Superior temporal gyrus (tissue), 1 donor: ENCODE measurements around the gene PXN.
"Not testable (repeated sequence)": the region's sequence is repeated elsewhere in the genome, so short reads cannot be mapped to it uniquely, and the experiment has no call there.

Experiments
- DNase-seq: peaks from one replicate; pipeline ENCODE4 v3.0.0-alpha.2; 2016; ENCODE audit errors: extremely low spot score

Gene PXN

GRCh38 chr12:120209851-120210250 lies 55.7 kb downstream of the PXN start:
- no peak for DNase-seq

GRCh38 chr12:120207227-120207626 lies 58.3 kb downstream of the PXN start:
- no peak for DNase-seq

- DNase-seq = not testable (repeated sequence)
Measured at GRCh38 chr12:120206781-120207180, 58.7 kb downstream of the PXN start.

GRCh38 chr12:120206228-120206627 lies 59.3 kb downstream of the PXN start:
- DNase-seq = no peak

- no peak for DNase-seq
Measured at GRCh38 chr12:120204171-120204570, 61.4 kb downstream of the PXN start.

GRCh38 chr12:120200364-120200800 lies 65.1 kb downstream of the PXN start:
- no peak for DNase-seq

GRCh38 chr12:120199595-120200306 lies 65.8 kb downstream of the PXN start:
- DNase-seq = no peak

GRCh38 chr12:120199025-120199424 lies 66.5 kb downstream of the PXN start:
- DNase-seq = no peak

- no peak for DNase-seq
Measured at GRCh38 chr12:120197542-120197887, 68.0 kb downstream of the PXN start.

- not testable (repeated sequence) for DNase-seq
Measured at GRCh38 chr12:120196817-120197541, 68.6 kb downstream of the PXN start.

GRCh38 chr12:120196363-120196762 lies 69.2 kb downstream of the PXN start:
- DNase-seq = no peak

- DNase-seq = peak; percentile 81
Measured at GRCh38 chr12:120194534-120195395, 70.8 kb downstream of the PXN start, which contains the start of gene GCN1. GCN1 (minus strand) TSS chr12:120194715; CDS start chr12:120194697, 18 bp downstream.

GRCh38 chr12:120194226-120194533 lies 71.3 kb downstream of the PXN start:
- DNase-seq = no peak

GRCh38 chr12:120193286-120193685 lies 72.2 kb downstream of the PXN start:
- DNase-seq = not testable (repeated sequence)

- no peak for DNase-seq
Measured at GRCh38 chr12:120190985-120191480, 74.5 kb downstream of the PXN start.

GRCh38 chr12:120190386-120190785 lies 75.1 kb downstream of the PXN start:
- no peak for DNase-seq

GRCh38 chr12:120186654-120187053 lies 78.9 kb downstream of the PXN start:
- DNase-seq = no peak

GRCh38 chr12:120183211-120183631 lies 82.3 kb downstream of the PXN start:
- DNase-seq = no peak

- DNase-seq = no peak
Measured at GRCh38 chr12:120181991-120182631, 83.4 kb downstream of the PXN start.

- DNase-seq = no peak
Measured at GRCh38 chr12:120180975-120181374, 84.6 kb downstream of the PXN start.

- no peak for DNase-seq
Measured at GRCh38 chr12:120175537-120175936, 90.0 kb downstream of the PXN start.

- no peak for DNase-seq
Measured at GRCh38 chr12:120175062-120175461, 90.5 kb downstream of the PXN start.
